ENCODE data around the gene SPTBN1.

Gene SPTBN1

DNA sequence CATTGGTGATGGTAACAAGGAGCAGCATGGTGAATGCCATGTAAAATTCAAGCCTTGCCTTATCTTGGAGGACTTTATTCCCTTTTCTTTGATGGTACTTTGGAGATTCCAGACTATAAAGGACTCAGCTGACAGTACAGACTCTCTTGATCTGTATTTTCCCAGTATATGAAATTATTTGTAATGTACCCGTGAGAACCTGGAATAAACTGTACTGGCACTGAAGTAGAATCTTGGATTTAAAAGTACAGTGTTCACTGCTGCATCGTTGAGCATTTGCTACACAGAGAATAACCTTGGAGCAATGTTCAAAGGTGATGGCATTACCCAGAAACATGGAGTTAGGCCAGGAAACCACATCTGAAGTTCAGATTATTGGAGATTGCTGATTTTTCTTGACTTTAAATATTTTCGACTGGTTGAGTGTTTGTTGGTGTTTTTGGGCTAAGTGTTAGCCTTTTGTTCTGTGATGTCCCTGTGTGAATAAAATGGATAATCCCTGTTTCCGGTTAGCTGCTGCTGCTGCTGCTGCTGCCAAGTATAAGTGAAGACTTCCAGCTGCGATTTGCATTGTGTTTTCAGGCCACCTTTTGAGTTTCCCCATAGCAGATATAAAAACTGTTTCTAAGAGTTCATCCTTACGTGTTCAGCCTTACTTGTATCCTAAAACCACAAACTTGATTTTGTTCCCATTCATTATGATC lies 122.0 kb downstream of the SPTBN1 start:
- no peak for DNase-seq (ENCODE audit: low read depth, low spot score)
- no peak overlapping the region for H3K4me3 ChIP-seq (ENCODE audit: low read length)

DNA sequence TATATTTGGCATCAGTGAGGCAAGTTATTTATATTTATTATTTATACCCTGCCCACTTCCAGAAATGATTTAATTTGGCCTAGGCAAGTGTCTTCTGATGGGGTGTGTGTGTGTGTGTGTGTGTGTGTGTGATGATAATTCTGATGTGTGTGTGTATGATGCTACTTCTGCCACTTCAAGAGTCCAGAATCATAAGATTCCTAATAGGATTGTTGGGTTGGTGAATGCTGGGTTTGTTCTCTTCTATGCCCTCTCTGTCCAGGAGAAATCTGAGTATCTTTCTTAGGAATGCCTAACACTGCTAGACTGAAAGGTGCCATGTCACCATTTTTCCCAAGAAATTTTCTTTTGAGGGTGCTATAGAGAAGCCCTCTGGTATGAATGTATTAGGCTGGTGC lies 122.5 kb downstream of the SPTBN1 start:
- no peak overlapping the region for H3K4me3 ChIP-seq (ENCODE audit: low read length)
- DNase-seq (ENCODE audit: low read depth, low spot score) = no peak

DNA sequence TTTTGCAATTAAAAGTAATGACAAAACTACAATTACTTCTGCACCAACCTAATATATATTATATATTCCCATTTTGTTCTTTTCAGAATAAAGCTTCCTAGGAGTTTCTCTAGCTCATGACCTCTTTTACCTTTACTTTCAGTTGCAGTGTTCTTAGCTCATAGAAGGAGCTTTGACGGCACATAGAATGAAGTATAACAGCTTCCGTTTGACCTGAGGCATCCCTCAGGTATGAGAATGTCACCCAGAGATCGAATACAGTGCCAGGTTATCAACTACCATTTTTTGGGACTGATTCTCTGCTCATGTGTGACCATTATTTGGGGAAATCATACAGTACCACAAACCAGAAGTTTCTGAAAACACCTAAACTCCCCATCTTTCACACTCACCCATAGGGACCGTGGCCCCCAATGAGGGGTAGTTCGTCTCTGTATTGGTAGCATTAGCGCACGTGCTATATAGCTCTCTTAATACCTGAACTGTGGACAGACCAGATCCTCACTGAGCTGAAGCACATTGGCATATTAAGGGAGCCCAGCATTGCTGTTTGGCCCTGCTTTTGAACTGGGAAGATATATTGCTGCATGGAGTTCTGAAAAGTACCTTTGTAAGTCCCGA lies 123.0 kb downstream of the SPTBN1 start:
- H3K4me3 ChIP-seq (ENCODE audit: low read length) = peak overlapping the region; percentile 38
- no peak for DNase-seq (ENCODE audit: low read depth, low spot score)

DNA sequence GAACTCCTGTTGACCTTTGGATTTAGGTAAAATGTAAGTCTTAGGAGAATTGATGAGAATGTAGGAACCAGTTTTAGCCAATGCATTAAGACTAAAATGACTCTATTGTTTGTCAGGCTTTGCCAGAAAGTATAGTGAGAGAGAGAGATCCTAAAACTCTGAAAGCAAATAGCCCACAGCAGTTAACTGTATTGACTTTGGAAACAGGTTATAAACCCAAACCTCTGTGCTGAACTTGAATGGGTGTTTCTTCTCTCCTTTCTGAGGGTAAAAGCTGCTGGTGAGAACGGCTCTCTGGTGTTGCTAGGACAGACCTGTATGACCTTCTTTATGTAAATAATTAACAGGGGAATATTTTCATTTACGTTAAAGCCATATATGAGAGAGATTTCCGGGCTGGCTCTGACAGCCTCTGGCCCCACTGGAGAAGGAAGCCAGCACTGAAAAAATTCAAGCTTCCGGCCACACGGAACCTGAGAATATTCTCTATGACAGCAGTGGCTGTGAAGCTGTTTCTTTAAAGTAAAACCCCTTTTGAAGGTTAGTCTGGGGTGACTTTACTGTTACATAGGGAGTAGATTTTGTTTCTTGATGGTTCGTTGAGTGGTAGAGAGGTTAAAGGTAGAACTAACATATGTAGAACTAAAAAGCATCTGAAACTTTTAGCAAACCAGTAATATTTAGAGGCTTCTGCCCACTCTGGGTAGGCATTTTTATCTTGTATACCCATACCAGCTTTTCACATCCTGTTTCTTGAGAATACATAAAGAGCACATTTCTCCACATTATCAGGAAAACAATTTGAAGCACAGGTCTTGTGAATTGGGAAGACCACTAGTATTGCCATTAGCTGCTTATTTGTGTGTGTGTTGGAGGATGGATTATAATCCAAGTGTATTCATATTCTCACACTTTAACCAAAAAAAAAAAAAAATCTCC lies 123.8 kb downstream of the SPTBN1 start:
- H3K4me3 ChIP-seq (ENCODE audit: low read length) = peak overlapping the region; percentile 38
- DNase-seq (ENCODE audit: low read depth, low spot score) = peak; percentile 82

DNA sequence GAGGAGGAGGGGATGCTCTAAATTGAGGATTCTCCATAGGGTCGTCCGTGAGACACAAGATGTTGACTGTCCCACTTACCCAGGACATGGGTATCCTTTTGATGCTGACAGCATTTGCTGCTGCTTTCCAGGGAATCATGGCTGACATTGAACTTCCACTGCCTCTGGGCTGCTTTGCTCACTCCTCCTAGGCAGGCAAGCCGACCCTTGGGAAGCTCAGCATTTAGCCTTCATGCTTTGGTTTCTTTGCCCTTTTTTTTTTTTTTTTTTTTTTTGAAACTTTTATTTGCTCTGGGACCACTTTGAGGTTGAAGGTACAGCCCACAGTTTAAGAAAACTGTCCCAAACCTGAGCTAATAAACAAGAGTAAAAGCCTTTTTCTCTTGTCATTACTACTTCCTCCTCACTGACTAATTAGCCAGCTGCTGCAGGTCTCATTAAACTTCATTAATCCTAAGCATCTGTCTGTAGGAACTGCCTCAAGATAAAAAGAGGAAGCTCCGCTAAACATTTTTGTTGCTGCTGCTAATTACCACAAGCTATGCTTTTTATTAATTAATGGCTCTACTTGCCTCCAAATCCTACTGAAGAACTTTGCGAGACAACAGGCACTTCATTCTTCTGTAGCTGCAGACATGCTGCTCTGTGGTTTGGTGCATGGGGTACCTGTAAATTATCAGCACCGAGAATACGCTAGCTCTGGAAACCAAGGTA lies 125.4 kb downstream of the SPTBN1 start:
- peak overlapping the region; percentile 20 for H3K4me3 ChIP-seq (ENCODE audit: low read length)
- no peak for DNase-seq (ENCODE audit: low read depth, low spot score)

DNA sequence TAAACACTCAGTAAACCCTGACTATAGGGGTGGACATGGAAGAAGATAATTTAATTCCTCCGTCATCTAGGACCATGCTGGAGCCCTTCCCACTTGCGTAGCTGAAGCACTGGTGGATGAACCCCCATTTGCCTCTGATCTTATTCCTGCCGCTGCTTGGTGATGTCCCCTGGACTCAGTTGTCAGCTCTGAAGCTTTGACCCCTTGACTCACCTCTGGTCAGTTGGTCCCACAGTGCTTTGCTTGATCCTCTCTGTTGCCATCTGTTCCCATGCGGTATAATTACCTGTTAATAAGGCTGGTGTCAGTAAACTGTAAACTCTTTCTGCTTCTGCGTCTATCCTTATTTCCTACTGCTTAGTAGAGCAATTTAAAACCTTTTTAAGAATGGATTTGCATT lies 126.9 kb downstream of the SPTBN1 start:
- no peak for DNase-seq (ENCODE audit: low read depth, low spot score)
- H3K4me3 ChIP-seq (ENCODE audit: low read length) = no peak overlapping the region

DNA sequence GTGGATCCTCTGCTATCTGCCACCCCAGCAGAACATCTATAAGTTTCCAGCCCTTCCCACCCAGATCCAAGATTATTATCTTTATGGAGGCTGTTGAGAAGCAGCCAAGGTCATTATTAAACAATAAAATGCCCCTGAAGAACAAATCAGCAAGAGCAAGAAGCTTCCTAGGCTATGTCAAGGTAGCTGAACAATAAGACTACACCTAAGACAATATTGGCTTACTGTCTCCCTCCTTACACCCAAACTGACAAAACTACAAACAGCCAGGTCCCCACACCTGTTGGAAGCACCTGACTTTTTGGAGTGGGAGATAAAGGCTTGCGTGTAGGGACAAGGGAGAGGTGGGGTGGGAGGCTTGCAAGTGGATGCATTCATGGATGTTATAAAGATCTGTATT lies 128.5 kb downstream of the SPTBN1 start:
- no peak overlapping the region for H3K4me3 ChIP-seq (ENCODE audit: low read length)
- DNase-seq (ENCODE audit: low read depth, low spot score) = no peak

DNA sequence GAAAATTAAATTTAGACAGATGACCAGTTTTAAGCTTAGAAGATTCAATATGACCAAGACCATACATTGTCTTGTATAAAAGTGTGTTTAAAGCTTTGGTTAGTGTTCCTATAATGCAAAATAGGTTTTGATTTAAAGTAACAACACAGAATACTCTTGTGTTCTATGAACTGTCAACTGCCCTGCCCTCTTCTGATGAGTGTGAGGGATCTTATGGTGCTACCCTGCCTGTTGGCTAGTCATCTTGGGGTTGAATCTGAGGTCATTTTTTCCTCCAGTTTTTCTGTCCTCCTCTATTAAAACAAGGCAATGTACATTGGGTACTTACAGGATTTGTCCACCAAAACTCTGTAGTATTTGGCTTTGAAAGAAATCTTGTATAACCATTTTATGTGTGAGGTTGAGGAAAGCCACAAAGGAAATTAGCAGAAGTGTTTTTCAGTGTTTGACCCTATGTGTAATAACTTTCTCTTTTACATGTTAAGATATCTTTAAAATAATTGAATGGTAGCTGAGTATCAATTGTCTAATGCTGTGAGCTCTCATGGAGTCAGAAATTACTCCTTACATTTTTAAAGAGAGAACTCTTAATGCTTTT lies 129.1 kb downstream of the SPTBN1 start:
- no peak for DNase-seq (ENCODE audit: low read depth, low spot score)
- peak overlapping the region; percentile 8 for H3K4me3 ChIP-seq (ENCODE audit: low read length)

DNA sequence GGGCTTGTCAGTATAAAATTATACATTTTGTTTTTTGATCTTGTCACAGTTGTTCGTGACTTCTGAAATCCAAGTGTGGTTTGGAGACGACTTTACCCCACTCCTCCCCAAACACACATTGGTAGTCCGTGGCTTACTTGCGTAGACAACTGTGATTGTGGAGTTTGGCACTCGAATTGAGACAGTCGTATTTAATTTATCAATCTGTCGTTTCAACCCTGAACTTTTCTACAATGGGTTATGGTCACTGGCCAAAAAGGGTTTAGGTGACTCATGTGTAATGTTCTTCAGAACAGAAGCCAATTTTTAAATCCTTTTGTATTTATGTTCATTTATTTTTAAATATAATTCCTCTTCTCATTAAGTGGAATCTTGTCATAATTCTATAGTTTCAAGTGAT lies 129.9 kb downstream of the SPTBN1 start:
- DNase-seq (ENCODE audit: low read depth, low spot score) = no peak

DNA sequence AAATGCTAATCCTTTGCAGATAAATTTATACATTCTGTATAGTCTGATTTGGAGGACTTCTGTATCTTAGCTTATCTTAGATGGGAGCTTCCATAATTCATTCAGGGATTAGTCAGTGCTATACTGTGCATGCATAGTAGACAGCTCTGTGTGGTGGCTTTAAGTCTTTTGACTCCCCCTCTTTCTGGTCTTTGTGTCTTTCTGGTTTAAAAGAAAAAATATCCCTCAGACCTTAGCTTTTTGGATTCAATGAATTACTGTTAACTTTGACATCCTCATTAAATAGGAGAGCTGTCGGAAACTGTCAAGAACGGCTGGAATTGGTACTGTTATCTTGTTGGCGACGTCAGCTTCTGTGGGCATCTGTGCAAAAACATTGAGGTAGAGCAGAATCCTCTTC lies 130.4 kb downstream of the SPTBN1 start:
- DNase-seq (ENCODE audit: low read depth, low spot score) = no peak
- H3K4me3 ChIP-seq (ENCODE audit: low read length) = no peak overlapping the region

More for the DNA sequence above, 129.9 kb downstream of the SPTBN1 start:
- no peak overlapping the region for H3K4me3 ChIP-seq (ENCODE audit: low read length)

DNA sequence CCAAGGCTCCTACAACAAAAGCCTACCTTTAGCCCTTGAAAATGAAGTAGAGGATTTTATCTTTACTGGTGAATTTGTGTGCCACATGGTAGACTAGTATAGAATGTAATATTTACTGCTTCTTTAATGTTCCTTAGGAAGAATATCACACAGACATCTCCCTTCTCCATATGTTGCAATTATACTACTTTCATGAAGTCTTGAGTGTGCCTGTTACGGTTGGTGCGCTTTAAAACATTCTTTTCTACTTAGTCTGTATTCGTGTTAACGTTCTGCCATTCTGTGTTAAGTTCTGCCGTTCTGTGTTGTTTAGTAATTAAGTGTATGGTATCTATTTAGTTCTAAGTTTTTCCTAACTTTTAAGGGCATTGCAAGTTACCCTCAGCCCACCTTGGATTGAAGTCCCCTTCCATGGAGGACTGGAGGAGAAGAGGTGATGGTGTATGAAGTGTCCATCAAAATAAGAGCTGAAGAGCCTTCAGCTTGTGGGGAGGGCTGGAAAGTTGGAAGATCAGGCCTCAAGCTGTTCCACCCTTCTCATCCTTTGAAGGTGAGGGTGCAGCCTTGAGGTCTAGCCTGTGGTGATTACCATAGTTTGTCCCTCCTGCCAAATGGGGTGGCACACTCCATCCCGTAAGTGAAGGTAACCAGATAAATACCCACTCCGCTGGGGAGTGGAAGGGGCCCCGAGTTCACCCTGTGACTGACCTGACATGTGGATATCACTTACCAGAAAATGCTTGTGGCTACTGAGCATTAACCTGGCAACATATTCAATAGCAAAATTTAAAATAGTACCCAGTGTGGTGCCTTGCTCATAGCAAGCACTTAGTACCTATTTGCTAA lies 131.3 kb downstream of the SPTBN1 start:
- H3K4me3 ChIP-seq (ENCODE audit: low read length) = no peak overlapping the region; the same call in 1 of the 2 replicates

DNA sequence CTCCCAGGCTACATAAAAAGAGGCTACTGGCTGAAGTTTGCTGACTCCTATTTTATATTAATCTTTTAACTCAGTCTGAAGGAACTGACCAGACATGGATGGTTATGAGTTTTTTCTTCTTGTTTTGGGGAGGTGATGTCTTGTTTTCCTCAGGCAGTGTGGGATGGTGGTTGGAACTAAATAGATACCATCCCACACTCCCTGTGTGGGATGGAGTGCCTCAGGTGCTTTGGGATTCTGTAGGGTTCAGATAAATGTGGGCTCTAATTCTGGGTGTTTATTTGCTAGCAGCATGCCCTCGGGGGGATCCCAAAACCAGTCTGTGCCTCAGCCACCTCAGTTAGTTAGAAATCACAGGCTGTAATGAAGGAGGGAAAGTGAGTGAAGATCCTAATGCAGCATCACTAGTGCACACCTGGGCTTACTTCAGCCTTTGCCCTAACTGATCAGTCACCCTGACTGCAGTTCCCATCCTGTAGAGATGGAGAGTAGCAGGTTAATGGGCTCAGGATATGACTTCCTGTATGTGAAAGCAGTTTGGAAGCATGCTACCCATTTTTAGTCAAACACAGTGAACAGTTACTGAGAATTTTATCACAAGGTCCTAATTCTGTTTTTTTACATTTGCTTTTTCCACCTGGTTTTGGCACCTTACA lies 132.2 kb downstream of the SPTBN1 start:
- peak overlapping the region; percentile 20 for H3K4me3 ChIP-seq (ENCODE audit: low read length)
- DNase-seq (ENCODE audit: low read depth, low spot score) = no peak

More for the DNA sequence above, 131.3 kb downstream of the SPTBN1 start:
- no peak for DNase-seq (ENCODE audit: low read depth, low spot score)

DNA sequence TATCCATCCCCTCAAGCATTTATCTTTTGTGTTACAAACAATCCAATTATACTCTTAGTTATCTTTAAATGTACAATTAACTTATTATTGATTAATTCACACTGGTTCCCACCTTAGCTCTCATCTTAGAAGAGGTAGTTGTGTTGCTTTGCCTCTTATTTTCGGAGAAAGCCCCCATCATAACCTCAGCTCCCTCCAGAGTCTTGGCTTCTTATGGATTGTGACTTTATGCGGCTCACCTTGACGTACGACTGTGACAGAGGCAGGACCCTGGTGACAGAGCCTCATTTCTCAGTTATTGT lies 132.9 kb downstream of the SPTBN1 start:
- H3K4me3 ChIP-seq (ENCODE audit: low read length) = peak overlapping the region; percentile 51
- DNase-seq (ENCODE audit: low read depth, low spot score) = no peak

DNA sequence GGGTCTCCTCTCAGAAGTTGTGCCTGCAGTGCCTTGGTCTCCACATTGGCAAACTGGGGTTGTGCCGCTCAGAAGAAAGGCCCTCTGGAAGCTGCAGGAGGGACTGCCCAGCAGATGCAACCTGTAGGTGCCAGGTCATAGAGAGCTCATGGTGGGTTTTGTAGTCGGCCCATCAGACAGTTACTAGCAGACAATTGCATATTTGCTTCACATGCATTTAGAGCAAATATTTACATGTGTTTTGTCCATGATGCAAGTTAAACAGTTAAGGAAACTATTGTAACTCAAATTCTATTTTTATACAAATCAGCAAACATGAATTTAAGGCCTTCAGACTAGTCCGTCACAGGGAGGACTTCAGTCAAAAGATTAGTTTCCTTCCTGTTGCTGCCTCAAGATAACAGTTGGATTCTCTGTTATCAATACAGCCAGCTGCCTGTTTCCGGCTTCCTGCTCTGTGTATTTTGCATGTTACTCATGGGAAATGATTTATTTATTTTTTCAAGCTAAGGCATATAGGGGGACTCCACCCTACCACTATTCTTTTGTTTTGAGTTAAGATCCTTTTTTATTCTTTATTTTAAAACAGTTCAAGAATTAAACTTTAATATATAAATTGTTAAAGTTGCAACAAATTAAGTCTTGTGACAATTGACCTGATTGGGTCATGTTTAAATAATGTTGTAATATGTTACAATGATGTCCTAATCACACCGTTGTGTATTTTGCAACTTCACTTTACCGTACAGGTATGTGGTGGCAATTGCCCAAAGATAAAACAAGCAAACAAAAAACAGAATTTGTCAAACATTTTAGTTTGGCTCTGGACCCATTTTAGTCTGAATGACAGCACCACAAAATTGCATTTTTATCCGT lies 133.5 kb downstream of the SPTBN1 start:
- peak; percentile 92 for DNase-seq (ENCODE audit: low read depth, low spot score)
- H3K4me3 ChIP-seq (ENCODE audit: low read length) = peak overlapping the region; percentile 51

DNA sequence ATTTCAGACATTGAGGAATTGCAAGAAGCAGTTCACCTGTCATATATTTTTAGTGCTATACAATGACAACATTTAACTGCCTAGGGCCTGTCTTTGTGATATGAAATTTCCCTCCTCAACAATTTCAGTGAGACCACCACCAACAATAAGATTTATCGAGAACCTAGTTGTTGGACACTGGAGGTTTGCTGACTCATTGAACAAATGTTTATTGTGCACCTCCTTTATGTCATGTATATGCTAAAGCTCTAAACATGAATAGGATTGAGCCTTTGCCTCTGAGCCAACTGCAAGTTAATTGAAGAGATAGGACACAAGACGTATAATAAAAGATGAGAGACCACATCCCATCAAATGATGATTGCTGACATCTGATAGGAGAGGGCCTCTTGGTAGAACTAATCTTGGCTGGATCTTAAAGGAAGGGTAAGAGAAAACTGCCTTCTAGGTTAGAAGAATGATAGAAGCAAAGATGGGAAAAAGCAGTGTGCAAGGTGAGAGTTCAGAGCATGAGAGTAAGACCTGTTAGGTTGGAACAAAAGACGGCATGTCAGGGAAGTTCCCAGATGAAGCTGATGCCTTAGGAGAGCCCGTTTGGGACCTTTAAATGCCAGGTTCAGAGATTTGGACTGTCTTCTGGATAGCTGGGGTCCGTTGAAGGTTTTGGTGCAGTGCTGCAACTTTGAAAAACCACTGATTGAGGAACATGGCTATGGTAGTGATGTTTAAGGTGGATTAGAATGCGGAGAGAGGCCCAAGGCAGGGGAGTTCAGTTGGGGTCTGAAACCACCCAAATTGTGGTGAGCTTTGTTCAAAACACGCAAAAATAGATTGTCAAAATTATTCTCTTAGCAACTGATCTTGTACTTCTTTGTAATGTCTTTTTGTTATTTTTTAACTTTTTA lies 134.3 kb downstream of the SPTBN1 start:
- DNase-seq (ENCODE audit: low read depth, low spot score) = no peak
- peak overlapping the region; percentile 51 for H3K4me3 ChIP-seq (ENCODE audit: low read length)

DNA sequence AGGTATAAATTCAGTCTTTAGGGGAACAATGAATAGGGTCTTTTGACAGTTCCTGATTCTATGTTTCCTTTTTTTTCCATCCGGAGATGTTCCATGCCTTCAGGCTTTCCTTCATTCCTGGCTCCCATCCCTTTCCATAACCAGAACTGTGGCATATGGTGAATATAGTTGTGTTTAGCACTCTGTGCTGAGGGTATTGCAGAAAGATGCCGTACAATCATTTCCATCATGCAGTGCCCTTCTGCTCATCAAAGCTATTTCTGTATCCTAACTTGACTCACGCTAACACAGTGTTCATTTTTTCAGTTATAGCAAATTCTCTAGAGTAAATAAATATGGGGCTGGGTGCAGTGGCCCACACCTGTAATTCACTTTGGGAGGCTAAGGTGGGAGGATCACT lies 135.4 kb downstream of the SPTBN1 start:
- no peak overlapping the region for H3K4me3 ChIP-seq (ENCODE audit: low read length)
- no peak for DNase-seq (ENCODE audit: low read depth, low spot score)

Data from Jurkat, Clone E6-1 (cell line).